Hepatocyte (in vitro differentiated cells): ENCODE measurements around the gene ADCY6.

Source experiments
- EZH2 ChIP-seq: fragments of 200-600 bp; sonication (generic); IDR thresholded peaks from 2 replicates; pipeline ENCODE4 v1.6.1; 2016; ENCODE audit warnings: antibody characterized with exemption, mild to moderate bottlenecking, borderline replicate concordance
- EZH2phosphoT487 ChIP-seq: fragments of 200-600 bp; sonication (generic); IDR thresholded peaks from one replicate; pipeline ENCODE4 v1.6.1; 2018; ENCODE audit warnings: antibody characterized with exemption, mild to moderate bottlenecking, low read depth, moderate library complexity; ENCODE audit not compliant: unreplicated experiment, severe bottlenecking
- TF ChIP-seq, protein P1 (sequence below): fragments of 200-600 bp; sonication (generic); IDR thresholded peaks from 2 replicates; pipeline ENCODE4 v1.5.1; 2016; ENCODE audit warnings: antibody characterized with exemption, mild to moderate bottlenecking; ENCODE audit not compliant: poor library complexity

DNA sequence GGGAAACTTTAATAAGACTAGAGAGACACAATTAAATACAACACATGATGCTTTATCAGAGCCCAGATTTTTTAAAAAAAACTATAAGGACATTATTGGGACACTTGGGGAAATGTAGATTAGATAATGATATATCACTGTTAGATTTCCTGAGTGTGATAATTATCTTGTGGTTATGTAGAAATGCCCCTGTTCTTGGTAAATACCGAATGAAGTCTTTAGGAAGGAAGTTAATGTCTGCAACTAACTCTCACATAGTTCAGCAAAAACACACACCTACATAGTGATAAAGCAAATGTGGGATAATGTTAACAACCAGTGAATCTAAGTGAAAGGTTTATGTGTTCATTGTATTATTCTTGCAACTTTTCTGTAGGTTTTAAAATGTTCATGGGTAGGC lies 14.8 kb upstream of the ADCY6 start:
- TF ChIP-seq, protein P1, sequence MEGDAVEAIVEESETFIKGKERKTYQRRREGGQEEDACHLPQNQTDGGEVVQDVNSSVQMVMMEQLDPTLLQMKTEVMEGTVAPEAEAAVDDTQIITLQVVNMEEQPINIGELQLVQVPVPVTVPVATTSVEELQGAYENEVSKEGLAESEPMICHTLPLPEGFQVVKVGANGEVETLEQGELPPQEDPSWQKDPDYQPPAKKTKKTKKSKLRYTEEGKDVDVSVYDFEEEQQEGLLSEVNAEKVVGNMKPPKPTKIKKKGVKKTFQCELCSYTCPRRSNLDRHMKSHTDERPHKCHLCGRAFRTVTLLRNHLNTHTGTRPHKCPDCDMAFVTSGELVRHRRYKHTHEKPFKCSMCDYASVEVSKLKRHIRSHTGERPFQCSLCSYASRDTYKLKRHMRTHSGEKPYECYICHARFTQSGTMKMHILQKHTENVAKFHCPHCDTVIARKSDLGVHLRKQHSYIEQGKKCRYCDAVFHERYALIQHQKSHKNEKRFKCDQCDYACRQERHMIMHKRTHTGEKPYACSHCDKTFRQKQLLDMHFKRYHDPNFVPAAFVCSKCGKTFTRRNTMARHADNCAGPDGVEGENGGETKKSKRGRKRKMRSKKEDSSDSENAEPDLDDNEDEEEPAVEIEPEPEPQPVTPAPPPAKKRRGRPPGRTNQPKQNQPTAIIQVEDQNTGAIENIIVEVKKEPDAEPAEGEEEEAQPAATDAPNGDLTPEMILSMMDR = no peak
- TF ChIP-seq EZH2phosphoT487 = no peak
- TF ChIP-seq EZH2 = no peak
